Naive thymus-derived CD8-positive, alpha-beta T cell (primary cell): Measurements from ENCODE around the gene GATC. TPM values are rescaled to one million over a fixed set of nuclear protein-coding genes. Genes with fewer than 3 reads are reported as not detected.

Experiments
- ATAC-seq, 2 donors: fragments of 150-1000 bp; cut with Tn5 transposase in 1 of 2; sonication (Bioruptor Pico), chemical (Tn5 transposase) in 1 of 2; 1 replicate in 1 of 2; 2 replicates in 1 of 2; pipeline ENCODE4 v1.10.0; 2021; ENCODE audit warnings: mild to moderate bottlenecking in 2 of 2, moderate library complexity in 2 of 2
- POLR2A ChIA-PET: fragments of 350-600 bp; sonication (Branson Sonifier 250); formaldehyde crosslinking; loops from one replicate; lab custom pipeline; 2021; ENCODE audit warnings: antibody characterized with exemption; lab: Charles Lee
- DNase-seq, 10 donors: peaks; one replicate each; pipeline versions ENCODE4 v3.0.0 to v3.0.0-alpha.2; 2020 to 2022
- H3K27ac Mint-ChIP-seq, 10 donors: one replicate each; pipeline ENCODE4 v1.8.0; 2020 to 2022; ENCODE audit warnings: mild to moderate bottlenecking in 10 of 10, mixed read lengths in 10 of 10, moderate library complexity in 4 of 10, inconsistent platforms in 1 of 10
- H3K27me3 Mint-ChIP-seq, 5 donors: one replicate each; pipeline ENCODE4 v1.8.0; 2021 to 2022; ENCODE audit warnings: mixed read lengths in 5 of 5
- H3K36me3 Mint-ChIP-seq, 3 donors: one replicate each; pipeline ENCODE4 v1.8.0; 2020 to 2022; ENCODE audit warnings: mixed read lengths in 3 of 3, mild to moderate bottlenecking in 2 of 3, inconsistent platforms in 1 of 3
- H3K4me1 Mint-ChIP-seq, 4 donors: one replicate each; pipeline ENCODE4 v1.8.0; 2021 to 2022; ENCODE audit warnings: mixed read lengths in 4 of 4
- H3K4me3 Mint-ChIP-seq, 10 donors: one replicate each; pipeline ENCODE4 v1.8.0; 2020 to 2022; ENCODE audit warnings: mild to moderate bottlenecking in 10 of 10, mixed read lengths in 10 of 10, moderate library complexity in 6 of 10, inconsistent platforms in 1 of 10
- H3K9me3 Mint-ChIP-seq, 9 donors: one replicate each; pipeline ENCODE4 v1.8.0; 2020 to 2022; ENCODE audit warnings: mixed read lengths in 9 of 9, mild to moderate bottlenecking in 3 of 9, inconsistent platforms in 1 of 9, moderate library complexity in 1 of 9
- polyA plus RNA-seq, 3 donors: library from polyadenylated mRNA; unstranded; fragments of 300-500 nt; fragmentation: Illumina TruSeq; gene quantifications; one replicate each; pipeline ENCODE4 v1.2.3, GENCODE V29; 2021
- total RNA-seq, 8 experiments: library from RNA in 2 of 8; stranded (reverse) in 2 of 8; gene quantifications; one replicate each; pipeline ENCODE4 v1.2.3 and lab custom pipeline; 2021 to 2026

Gene GATC
- total and polyA plus RNA-seq, 5 experiments from 2014 or later = 14.6 to 28.0 (median 19.2) TPM

DNA sequence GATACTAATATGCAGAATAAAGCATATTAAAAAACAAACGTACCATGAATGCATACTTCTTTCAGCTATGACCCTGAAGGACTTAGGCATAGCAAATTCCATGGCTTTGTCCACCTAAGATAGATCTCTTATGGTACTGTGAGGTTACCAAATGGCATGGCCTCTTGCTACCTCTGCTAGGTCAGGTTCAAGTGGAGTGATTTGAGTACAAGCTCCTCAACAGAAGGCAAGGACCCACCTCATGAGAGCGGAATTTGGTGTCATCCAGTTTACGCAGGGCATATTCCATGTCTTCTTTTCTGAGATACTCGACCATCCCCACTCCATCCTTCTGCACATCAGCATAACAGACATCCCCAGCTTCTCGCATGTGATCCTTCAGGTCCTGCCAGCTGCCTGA lies 17.5 kb downstream of the GATC start:
- H3K4me3 Mint-ChIP-seq = no peak overlapping the region
- no peaks in the 10 kb centered on the region for H3K9me3 Mint-ChIP-seq
- peaks cover 0 to 84% (median 12%) of the 10 kb centered on the region in 3 donors for H3K36me3 Mint-ChIP-seq
- H3K4me1 Mint-ChIP-seq = peaks cover 2 to 43% (median 37%) of the 10 kb centered on the region in 4 donors
- DNase-seq (no peak), ATAC-seq (no peak)
- H3K27me3 Mint-ChIP-seq = no peaks in the 10 kb centered on the region
- H3K27ac Mint-ChIP-seq = peak overlapping the region in 2 of 10 donors; percentile 19 to 46
- POLR2A ChIA-PET = interaction anchor here (0.5 kb wide), 1 partner anchor 1066 kb away, joined by 3 read pairs; no protein-coding TSS in a partner anchor

- DNase-seq (no peak), ATAC-seq (no peak)
- POLR2A ChIA-PET = interaction anchor here (0.6 to 5.4 kb wide), 7 partner anchors 11 to 265 kb away, joined by 3 to 52 read pairs (median 4); partner anchors contain the start of genes COX6A1, DYNLL1, RPLP0 and SIRT4
- Mint-ChIP-seq H3K4me3 (peak overlapping the region in 1 of 10 donors; percentile 45), H3K27ac (peak overlapping the region in 4 of 10 donors; percentile 17 to 84 (median 34)), H3K9me3 (no peaks in the 10 kb centered on the region), H3K27me3 (no peaks in the 10 kb centered on the region), H3K36me3 (peaks cover 0 to 64% (median 8%) of the 10 kb centered on the region in 3 donors), H3K4me1 (peaks cover 6 to 52% (median 46%) of the 10 kb centered on the region in 4 donors)
Measured at GRCh38 chr12:120465756-120466155, 19.5 kb downstream of the GATC start.

DNA sequence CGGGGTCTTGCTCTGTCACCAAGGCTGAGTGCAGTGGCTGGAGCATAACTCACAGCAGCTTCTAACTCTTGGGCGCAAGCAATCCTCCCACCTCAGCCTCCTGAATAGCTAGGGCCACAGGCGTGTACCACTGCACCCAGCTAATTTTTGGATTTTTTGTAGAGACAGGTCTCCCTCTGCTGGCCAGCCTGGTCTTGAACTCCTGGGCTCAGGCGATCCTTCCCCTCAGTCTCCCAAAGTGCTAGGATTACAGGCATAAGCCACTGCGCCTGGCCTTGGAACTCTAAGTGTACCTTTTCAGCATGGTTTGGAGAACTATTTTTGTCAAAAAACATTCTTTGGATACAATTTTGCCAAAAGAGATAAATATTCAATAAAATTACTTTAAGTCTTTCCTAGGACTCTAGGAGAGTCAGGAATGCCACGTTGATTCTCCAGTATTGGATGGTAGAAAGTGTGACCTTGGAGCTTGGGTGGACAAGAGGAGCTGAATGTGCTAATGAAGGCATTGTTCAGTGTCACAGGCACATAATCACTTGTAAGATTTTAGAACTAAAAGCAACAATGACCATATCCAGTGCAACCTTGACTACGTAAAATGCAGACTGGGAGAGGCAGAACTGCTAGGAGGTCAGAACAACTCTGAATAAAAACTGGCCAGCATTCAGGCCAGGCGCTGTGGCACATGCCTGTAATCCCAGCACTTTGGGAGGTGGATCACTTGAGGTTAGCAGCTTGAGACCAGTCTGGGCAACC lies 20.5 kb downstream of the GATC start:
- Mint-ChIP-seq H3K27me3 (no peaks in the 10 kb centered on the region), H3K27ac (peak overlapping the region in 4 of 10 donors; percentile 33 to 68 (median 54)), H3K9me3 (no peaks in the 10 kb centered on the region), H3K4me3 (peak overlapping the region in 9 of 10 donors; percentile 11 to 95 (median 32)), H3K36me3 (peaks cover 0 to 58% (median 8%) of the 10 kb centered on the region in 3 donors), H3K4me1 (peaks cover 6 to 56% (median 51%) of the 10 kb centered on the region in 4 donors)
- POLR2A ChIA-PET = interaction anchor here (0.9 to 5.4 kb wide), 4 partner anchors 29 to 266 kb away, joined by 3 to 52 read pairs (median 6); partner anchors contain the start of genes COX6A1, DYNLL1, RPLP0 and SIRT4
- ATAC-seq (no peak), DNase-seq (peak in 9 of 10 donors; percentile 17 to 43 (median 37))

- Mint-ChIP-seq H3K4me1 (peaks cover 6 to 61% (median 52%) of the 10 kb centered on the region in 4 donors), H3K27me3 (no peaks in the 10 kb centered on the region), H3K9me3 (no peaks in the 10 kb centered on the region), H3K36me3 (peaks cover 0 to 51% (median 8%) of the 10 kb centered on the region in 3 donors), H3K27ac (peak overlapping the region; percentile 27 to 95 (median 79)), H3K4me3 (peak overlapping the region; percentile 86 to 95 (median 92))
- ATAC-seq (no peak), DNase-seq (no peak)
- POLR2A ChIA-PET = interaction anchor here (0.7 to 5.4 kb wide), 5 partner anchors 14 to 175 kb away, joined by 4 to 52 read pairs (median 14); partner anchors contain the start of genes DYNLL1, RNU4-1 and RNU4-2
Measured at GRCh38 chr12:120467439-120467838, 21.2 kb downstream of the GATC start.

DNA sequence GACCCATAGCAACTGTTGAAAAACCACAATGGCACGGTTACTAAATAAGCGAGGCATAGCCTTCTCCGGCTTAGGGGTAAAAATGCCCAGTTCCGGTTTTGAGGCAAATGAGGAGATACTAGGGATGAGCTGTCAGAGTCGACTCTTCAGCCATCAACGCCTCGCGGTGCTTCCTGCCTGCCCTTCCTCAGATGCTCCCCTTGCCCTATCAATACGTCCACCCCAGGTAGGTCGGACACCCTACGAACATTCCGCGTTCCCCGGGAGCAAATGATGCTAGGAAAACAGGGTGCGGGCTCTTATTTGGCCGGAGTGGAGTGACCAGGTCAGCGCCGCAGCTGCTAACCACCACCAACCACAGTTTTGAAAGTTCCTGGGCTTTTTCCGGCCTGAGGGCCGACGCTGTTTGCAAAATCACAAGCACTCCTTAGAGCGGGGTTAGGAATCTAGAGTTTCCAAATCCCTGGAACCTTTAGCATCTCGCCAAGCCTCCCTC lies 22.1 kb downstream of the GATC start:
- no peak for DNase-seq

GRCh38 chr12:120468821-120469449 lies 22.7 kb downstream of the GATC start:
- H3K36me3 Mint-ChIP-seq = peaks cover 0 to 36% (median 4%) of the 10 kb centered on the region in 3 donors
- H3K4me1 Mint-ChIP-seq = peaks cover 6 to 61% (median 57%) of the 10 kb centered on the region in 4 donors
- H3K27me3 Mint-ChIP-seq = no peaks in the 10 kb centered on the region
- H3K27ac Mint-ChIP-seq = peak overlapping the region; percentile 85 to 95 (median 91)
- peak in 5 of 10 donors; percentile 19 to 78 (median 53) for DNase-seq
- POLR2A ChIA-PET = interaction anchor here (0.6 to 5.4 kb wide), 15 partner anchors 10 to 177 kb away, joined by 3 to 52 read pairs (median 5); partner anchors contain the start of genes COQ5, COX6A1, DYNLL1 and GATC
- H3K9me3 Mint-ChIP-seq = no peaks in the 10 kb centered on the region
- peak overlapping the region; percentile 86 to 95 (median 92) for H3K4me3 Mint-ChIP-seq
- peak; percentile 48 to 56 for ATAC-seq

More for the DNA sequence above, 22.1 kb downstream of the GATC start:
- Mint-ChIP-seq H3K9me3 (no peaks in the 10 kb centered on the region), H3K36me3 (peaks cover 0 to 42% (median 4%) of the 10 kb centered on the region in 3 donors), H3K27ac (peak overlapping the region; percentile 85 to 95 (median 91)), H3K4me1 (peaks cover 6 to 61% (median 58%) of the 10 kb centered on the region in 4 donors), H3K4me3 (peak overlapping the region; percentile 86 to 95 (median 92)), H3K27me3 (no peaks in the 10 kb centered on the region)
- POLR2A ChIA-PET = interaction anchor here (0.9 to 5.4 kb wide), 11 partner anchors 9 to 176 kb away, joined by 3 to 52 read pairs (median 8); partner anchors contain the start of genes COX6A1, DYNLL1, GATC and POP5
- no peak for ATAC-seq

DNA sequence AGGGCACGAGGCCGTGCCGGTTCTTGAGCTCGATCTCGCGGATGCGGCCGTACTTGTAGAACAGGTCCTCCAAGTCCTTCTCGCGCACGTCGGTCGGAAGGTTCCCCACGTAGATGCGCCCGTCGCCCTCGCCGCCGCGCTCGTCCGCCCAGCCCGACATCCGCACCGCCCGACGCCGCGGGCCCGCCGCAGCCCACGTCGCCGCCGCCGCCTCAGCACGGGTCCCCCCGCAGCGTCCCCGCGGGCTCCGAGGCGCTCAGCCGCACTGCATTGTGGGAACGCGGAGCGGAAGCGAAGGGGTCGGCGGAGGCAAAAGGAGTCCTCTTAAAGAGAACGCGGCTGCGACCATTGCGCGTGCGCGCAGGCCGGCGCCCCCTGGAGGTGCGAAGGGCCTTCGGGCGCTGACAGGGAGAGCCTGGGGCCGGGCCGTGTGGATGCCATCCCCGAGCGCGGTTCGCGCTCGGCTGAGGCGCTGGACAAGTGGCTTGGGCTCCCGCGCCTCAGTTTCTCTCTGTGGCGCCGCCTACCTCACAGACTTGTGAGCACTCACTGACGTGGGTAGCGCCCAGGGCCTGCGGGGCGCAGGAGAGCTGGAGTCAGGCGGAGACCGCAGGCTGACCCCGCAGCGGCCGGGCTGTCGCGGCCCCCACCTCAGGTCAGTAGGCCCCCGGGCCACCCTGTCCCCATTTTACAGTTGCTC lies 23.4 kb downstream of the GATC start, which contains the start of gene SRSF9:
Gene SRSF9 (minus strand): TSS at position 299 of the 700 bp plus-strand sequence. CDS start 139 bp downstream, at position 160.
- POLR2A ChIA-PET = interaction anchor here (0.6 to 5.4 kb wide), 13 partner anchors 10 to 177 kb away, joined by 3 to 52 read pairs (median 6); partner anchors contain the start of genes COQ5, DYNLL1, GATC and POP5
- peaks cover 6 to 60% (median 56%) of the 10 kb centered on the region in 4 donors for H3K4me1 Mint-ChIP-seq
- H3K9me3 Mint-ChIP-seq = no peaks in the 10 kb centered on the region
- peak within 1 kb of the TSS; percentile 86 to 95 (median 92) for H3K4me3 Mint-ChIP-seq
- peak within 1 kb of the TSS; percentile 85 to 95 (median 92) for H3K27ac Mint-ChIP-seq
- ATAC-seq (peak; percentile 91 to 92), DNase-seq (peak; percentile 93 to 98 (median 97))
- H3K36me3 Mint-ChIP-seq = peaks cover 0 to 30% (median 4%) of the 10 kb centered on the region in 3 donors
- no peaks in the 10 kb centered on the region for H3K27me3 Mint-ChIP-seq

- POLR2A ChIA-PET = interaction anchor here (0.5 to 5.4 kb wide), 10 partner anchors 19 to 178 kb away, joined by 3 to 52 read pairs (median 5); partner anchors contain the start of genes COQ5, DYNLL1, GATC and POP5
- H3K4me1 Mint-ChIP-seq = peaks cover 6 to 58% (median 52%) of the 10 kb centered on the region in 4 donors
- H3K4me3 Mint-ChIP-seq = peak overlapping the region; percentile 86 to 95 (median 92)
- peak; percentile 20 for ATAC-seq
- no peak for DNase-seq
- no peaks in the 10 kb centered on the region for H3K27me3 Mint-ChIP-seq
- peaks cover 0 to 24% (median 2%) of the 10 kb centered on the region in 3 donors for H3K36me3 Mint-ChIP-seq
- H3K9me3 Mint-ChIP-seq = no peaks in the 10 kb centered on the region
- H3K27ac Mint-ChIP-seq = peak overlapping the region in 8 of 10 donors; percentile 77 to 93 (median 86)
Measured at GRCh38 chr12:120470150-120470784, 24.0 kb downstream of the GATC start.

GRCh38 chr12:120472521-120472920 lies 26.3 kb downstream of the GATC start:
- DNase-seq (no peak), ATAC-seq (no peak)
- H3K27ac Mint-ChIP-seq = no peak overlapping the region
- peaks cover 5 to 38% (median 32%) of the 10 kb centered on the region in 4 donors for H3K4me1 Mint-ChIP-seq
- H3K27me3 Mint-ChIP-seq = no peaks in the 10 kb centered on the region
- no peak overlapping the region for H3K4me3 Mint-ChIP-seq
- no peaks in the 10 kb centered on the region for H3K9me3 Mint-ChIP-seq
- peaks cover 0 to 3% (median 0%) of the 10 kb centered on the region in 3 donors for H3K36me3 Mint-ChIP-seq
- POLR2A ChIA-PET = no interaction called here

GRCh38 chr12:120473807-120474615 lies 27.8 kb downstream of the GATC start:
- DNase-seq (no peak), ATAC-seq (no peak)
- POLR2A ChIA-PET = no interaction called here
- Mint-ChIP-seq H3K4me1 (peaks cover 4 to 29% (median 21%) of the 10 kb centered on the region in 4 donors), H3K9me3 (no peaks in the 10 kb centered on the region), H3K27ac (peak overlapping the region in 1 of 10 donors; percentile 53), H3K4me3 (no peak overlapping the region), H3K36me3 (no peaks in the 10 kb centered on the region), H3K27me3 (no peaks in the 10 kb centered on the region)
